ENCODE results near the gene SMDT1.
A peak's percentile ranks its signal among the peaks of the same experiment; 100 is the strongest.
"Not testable (repeated sequence)": the region's sequence is repeated elsewhere in the genome, so short reads cannot be mapped to it uniquely, and the experiment has no call there.

Gene SMDT1

GRCh38 chr22:42071508-42071907 is 8.0 kb upstream of the SMDT1 start:
- not testable (repeated sequence) for DNase-seq

- DNase-seq = no peak
Measured at GRCh38 chr22:42072606-42073330, 6.7 kb upstream of the SMDT1 start.

GRCh38 chr22:42073621-42074041 is 5.9 kb upstream of the SMDT1 start:
- no peak for DNase-seq

GRCh38 chr22:42074132-42074811 is 5.2 kb upstream of the SMDT1 start, which contains the start of gene PHETA2:
Gene PHETA2, plus strand, starts transcription at chr22:42074248. Its CDS starts 3,046 bp downstream, at chr22:42077294.
- DNase-seq = no peak

GRCh38 chr22:42074846-42075676 is 4.4 kb upstream of the SMDT1 start:
- no peak for DNase-seq

GRCh38 chr22:42076764-42077485 is 2.6 kb upstream of the SMDT1 start:
- DNase-seq = no peak

- no peak for DNase-seq
Measured at GRCh38 chr22:42077486-42078125, 1.9 kb upstream of the SMDT1 start.

GRCh38 chr22:42078469-42079318 is 806 bp upstream of the SMDT1 start:
- DNase-seq = no peak

- DNase-seq = no peak
Measured at GRCh38 chr22:42080287-42080686, 787 bp downstream of the SMDT1 start.

GRCh38 chr22:42083119-42083518 is 3.6 kb downstream of the SMDT1 start:
- no peak for DNase-seq

GRCh38 chr22:42084874-42085273 is 5.4 kb downstream of the SMDT1 start:
- DNase-seq = no peak

GRCh38 chr22:42086051-42086450 is 6.6 kb downstream of the SMDT1 start:
- DNase-seq = no peak

- peak; percentile 99 for DNase-seq
Measured at GRCh38 chr22:42090596-42091454, 11.3 kb downstream of the SMDT1 start, which contains the start of gene NDUFA6. Gene NDUFA6, minus strand, starts transcription at chr22:42090772. Its CDS starts 28 bp downstream, at chr22:42090744.

GRCh38 chr22:42091455-42091782 is 11.9 kb downstream of the SMDT1 start:
- no peak for DNase-seq

GRCh38 chr22:42101199-42101598 is 21.7 kb downstream of the SMDT1 start:
- DNase-seq = no peak

GRCh38 chr22:42104332-42104860 is 24.9 kb downstream of the SMDT1 start:
- not testable (repeated sequence) for DNase-seq

- DNase-seq = no peak
Measured at GRCh38 chr22:42108848-42109247, 29.3 kb downstream of the SMDT1 start.

GRCh38 chr22:42111798-42112197 is 32.3 kb downstream of the SMDT1 start:
- no peak for DNase-seq

- DNase-seq = not testable (repeated sequence)
Measured at GRCh38 chr22:42112793-42113192, 33.3 kb downstream of the SMDT1 start.

GRCh38 chr22:42114721-42115120 is 35.2 kb downstream of the SMDT1 start:
- no peak for DNase-seq

Measured in GDM1 (cell line).